HepG2 (cell line): ENCODE data around the gene LRRC15. TPM values are rescaled to one million over a fixed set of nuclear protein-coding genes. Genes with fewer than 3 reads are reported as not detected.
A peak's percentile ranks its signal among the peaks of the same experiment; 100 is the strongest.

ENCODE experiments used
- ATAC-seq: fragments of 200-7000 bp; cut with Tn5 transposase; 3 replicates; pipeline ENCODE4 v1.9.1; 2020; ENCODE audit warnings: mild to moderate bottlenecking, moderate library complexity
- BruUV-seq: library from RNA; stranded (reverse); fragments of 400-500 nt; replicated peaks from 2 replicates; lab custom pipeline; 2021; lab: Mats Ljungman, UMichigan
- CTCF ChIA-PET: fragments of 300-600 bp; formaldehyde crosslinking; extraction: SDS; loops from one replicate; lab custom pipeline; 2021; ENCODE audit warnings: low total read pairs, inconsistent platforms, low intra/inter-chr PET ratio; lab: Yijun Ruan, JAX
- POLR2A ChIA-PET: fragments of 350-600 bp; sonication (Branson Sonifier 250); formaldehyde crosslinking; loops from one replicate; lab custom pipeline; 2020; ENCODE audit warnings: antibody characterized with exemption, inconsistent platforms; lab: Yijun Ruan, JAX
- DNase-seq: peaks from one replicate; pipeline ENCODE4 v3.0.0-alpha.2; 2015; ENCODE audit warnings: low spot score
- FAIRE-seq: peaks from 3 replicates; lab custom pipeline; 2011; peaks lifted over from hg19 to GRCh38; lab: Jason Lieb, UNC
- H2AFZ ChIP-seq: one replicate; pipeline ENCODE4 v1.6.1; 2011; ENCODE audit warnings: low read length, inconsistent platforms
- H3K27ac ChIP-seq: fragments of 300-600 bp; 3 replicates; pipeline ENCODE4 v1.8.0; 2011; ENCODE audit warnings: mixed run types, mild to moderate bottlenecking, mixed read lengths, low read length, inconsistent platforms; ENCODE audit not compliant: insufficient read depth; ENCODE audit errors: extremely low read length
- H3K27me3 ChIP-seq, 2 experiments: fragments of 200-600 bp in 1 of 2; 2 replicates in 1 of 2; 3 replicates in 1 of 2; pipeline versions ENCODE4 v1.6.0 to v1.8.0; 2011; ENCODE audit warnings: low read length in 2 of 2, mild to moderate bottlenecking in 2 of 2, moderate library complexity in 2 of 2, inconsistent platforms in 1 of 2; ENCODE audit not compliant: insufficient read depth in 2 of 2, control insufficient read depth in 1 of 2
- H3K36me3 ChIP-seq, 2 experiments: fragments of 200-600 bp in 1 of 2; replicated peaks in 1 of 2; 2 replicates in 1 of 2; 3 replicates in 1 of 2; pipeline versions ENCODE4 v1.5.1 to v1.8.0; 2011; ENCODE audit warnings: low read length in 2 of 2, inconsistent platforms in 1 of 2; ENCODE audit not compliant: insufficient read depth in 2 of 2, control insufficient read depth in 1 of 2
- H3K4me1 ChIP-seq: 2 replicates; pipeline ENCODE4 v1.5.1; 2012; ENCODE audit warnings: low read length, inconsistent platforms; ENCODE audit not compliant: insufficient read depth
- H3K4me2 ChIP-seq: 2 replicates; pipeline ENCODE4 v1.6.0; 2011; ENCODE audit warnings: low read depth, low read length, inconsistent platforms
- H3K4me3 ChIP-seq, 3 experiments: fragments of 200-600 bp in 1 of 3; sonication (generic), shearing (Covaris generic) in 1 of 3; replicated peaks in 1 of 3; 2 replicates each; pipeline ENCODE4 v1.5.1; 2011 to 2016; ENCODE audit warnings: low read length in 3 of 3, inconsistent platforms in 2 of 3, low read depth in 2 of 3, mild to moderate bottlenecking in 2 of 3, control low read depth in 1 of 3, mixed read lengths in 1 of 3; ENCODE audit not compliant: insufficient read depth in 1 of 3
- H3K79me2 ChIP-seq: one replicate; pipeline ENCODE4 v1.6.1; 2011; ENCODE audit warnings: low read length, inconsistent platforms; ENCODE audit not compliant: insufficient read depth
- H3K9ac ChIP-seq: 2 replicates; pipeline ENCODE4 v1.6.0; 2011; ENCODE audit warnings: mild to moderate bottlenecking, low read depth, low read length, inconsistent platforms; ENCODE audit not compliant: insufficient read depth
- H3K9me3 ChIP-seq: 2 replicates; pipeline ENCODE4 v1.5.1; 2012; ENCODE audit warnings: mild to moderate bottlenecking, low read length
- H4K20me1 ChIP-seq: 2 replicates; pipeline ENCODE4 v1.6.0; 2011; ENCODE audit warnings: inconsistent platforms, mild to moderate bottlenecking, low read length, moderate library complexity; ENCODE audit not compliant: insufficient read depth
- MEIS2 ChIP-seq: sonication (generic); formaldehyde crosslinking; IDR thresholded peaks from 2 replicates; pipeline ENCODE4 v1.9.0; 2021; ENCODE audit warnings: mild to moderate bottlenecking, missing genetic modification reagents
- ZNF24 ChIP-seq: fragments of 450-650 bp; IDR thresholded peaks from 2 replicates; pipeline ENCODE4 v1.6.1; 2017; ENCODE audit warnings: antibody characterized with exemption, mild to moderate bottlenecking
- ZNF383 ChIP-seq: sonication (generic); formaldehyde crosslinking; IDR thresholded peaks from 2 replicates; pipeline ENCODE4 v1.4.0; 2020; ENCODE audit warnings: missing genetic modification reagents, mild to moderate bottlenecking, borderline replicate concordance
- WGBS: methylation state at CpG from one replicate; pipeline ENCODE4 v1.1.6; 2017; ENCODE audit warnings: low lambda C conversion rate; 5-methylcytosine and 5-hydroxymethylcytosine counted together
- in situ Hi-C: cut with HindIII; loops from 2 replicates; pipeline ENCODE4 v1.10.0; 2017; ENCODE audit warnings: low pct_unique_long_range_greater_than_20kb; ENCODE audit not compliant: extremely low pct_ligation_motif_present
- intact Hi-C: fragments of 100-400 bp; cut with micrococcal nuclease; formaldehyde crosslinking; loops from one replicate; pipeline ENCODE4 v1.10.0; 2022; ENCODE audit not compliant: unreplicated experiment
- polyA plus RNA-seq, 8 experiments: library from polyadenylated mRNA; depleted of rRNA in 3 of 8; stranded (reverse) in 7 of 8; unstranded in 1 of 8; fragments of >200 nt; fragmentation: Illumina TruSeq in 4 of 8; extraction: Trizol in 4 of 8; gene quantifications; 2 replicates each; pipeline versions ENCODE4 v1.2.1 to v1.2.3, GENCODE V29; 2011 to 2016; ENCODE audit warnings: low read depth in 4 of 8, missing spikeins in 1 of 8, mixed read lengths in 1 of 8; ENCODE audit not compliant: insufficient read depth in 1 of 8
- total RNA-seq, 5 experiments: library from RNA; depleted of rRNA; stranded (reverse); fragments of >200 nt; fragmentation: Illumina TruSeq; extraction: Trizol; gene quantifications; 2 replicates each; pipeline ENCODE4 v1.2.3, GENCODE V29; 2016; ENCODE audit warnings: low read depth in 1 of 5
- TF ChIP-seq, protein P1 (sequence below): sonication (generic); formaldehyde crosslinking; conservative IDR thresholded peaks from 2 replicates; pipeline ENCODE4 v1.8.0; 2022; ENCODE audit warnings: mild to moderate bottlenecking, moderate library complexity, missing genetic modification reagents
- TF ChIP-seq, protein P2 (sequence below): sonication (generic); formaldehyde crosslinking; IDR thresholded peaks from 2 replicates; pipeline ENCODE4 v1.4.0; 2020; ENCODE audit warnings: mild to moderate bottlenecking, missing genetic modification reagents
- TF ChIP-seq, protein P3 (sequence below): sonication (generic); formaldehyde crosslinking; IDR thresholded peaks from 2 replicates; pipeline ENCODE4 v1.4.0; 2020; ENCODE audit warnings: missing genetic modification reagents
- TF ChIP-seq, protein P4 (sequence below): fragments of 450-650 bp; IDR thresholded peaks from 2 replicates; pipeline ENCODE4 v1.6.1; 2016

Gene LRRC15
- total and polyA plus RNA-seq, 2 of the 13 experiments (the other 11 are each of a cell fraction or from before 2014, with no cell fraction given), result not detected

DNA sequence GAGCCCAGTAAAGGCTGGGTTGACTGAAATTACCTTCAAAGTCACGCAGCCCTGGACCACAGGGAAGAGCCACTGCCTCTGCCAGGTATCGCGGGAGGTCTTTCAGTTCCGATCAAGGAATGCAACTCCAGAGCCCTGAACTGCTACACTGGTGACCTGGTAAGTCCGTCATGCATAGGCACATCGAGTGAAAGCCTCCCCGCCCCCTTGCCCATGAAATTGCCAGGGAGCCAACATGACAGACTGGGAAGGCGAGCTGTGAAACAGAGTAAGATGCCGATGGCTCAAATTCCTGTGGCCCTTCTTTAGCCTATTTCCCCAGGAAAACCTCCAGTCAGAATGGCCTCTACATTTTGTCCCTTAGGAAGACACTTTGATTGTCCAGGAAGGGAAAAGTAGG lies 31.8 kb upstream of the LRRC15 start (continued):
- TF ChIP-seq, protein P1, sequence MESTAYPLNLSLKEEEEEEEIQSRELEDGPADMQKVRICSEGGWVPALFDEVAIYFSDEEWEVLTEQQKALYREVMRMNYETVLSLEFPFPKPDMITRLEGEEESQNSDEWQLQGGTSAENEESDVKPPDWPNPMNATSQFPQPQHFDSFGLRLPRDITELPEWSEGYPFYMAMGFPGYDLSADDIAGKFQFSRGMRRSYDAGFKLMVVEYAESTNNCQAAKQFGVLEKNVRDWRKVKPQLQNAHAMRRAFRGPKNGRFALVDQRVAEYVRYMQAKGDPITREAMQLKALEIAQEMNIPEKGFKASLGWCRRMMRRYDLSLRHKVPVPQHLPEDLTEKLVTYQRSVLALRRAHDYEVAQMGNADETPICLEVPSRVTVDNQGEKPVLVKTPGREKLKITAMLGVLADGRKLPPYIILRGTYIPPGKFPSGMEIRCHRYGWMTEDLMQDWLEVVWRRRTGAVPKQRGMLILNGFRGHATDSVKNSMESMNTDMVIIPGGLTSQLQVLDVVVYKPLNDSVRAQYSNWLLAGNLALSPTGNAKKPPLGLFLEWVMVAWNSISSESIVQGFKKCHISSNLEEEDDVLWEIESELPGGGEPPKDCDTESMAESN (CRISPR knock-in tag), result no peak
- TF ChIP-seq, all 625 proteins: peak for 0

DNA sequence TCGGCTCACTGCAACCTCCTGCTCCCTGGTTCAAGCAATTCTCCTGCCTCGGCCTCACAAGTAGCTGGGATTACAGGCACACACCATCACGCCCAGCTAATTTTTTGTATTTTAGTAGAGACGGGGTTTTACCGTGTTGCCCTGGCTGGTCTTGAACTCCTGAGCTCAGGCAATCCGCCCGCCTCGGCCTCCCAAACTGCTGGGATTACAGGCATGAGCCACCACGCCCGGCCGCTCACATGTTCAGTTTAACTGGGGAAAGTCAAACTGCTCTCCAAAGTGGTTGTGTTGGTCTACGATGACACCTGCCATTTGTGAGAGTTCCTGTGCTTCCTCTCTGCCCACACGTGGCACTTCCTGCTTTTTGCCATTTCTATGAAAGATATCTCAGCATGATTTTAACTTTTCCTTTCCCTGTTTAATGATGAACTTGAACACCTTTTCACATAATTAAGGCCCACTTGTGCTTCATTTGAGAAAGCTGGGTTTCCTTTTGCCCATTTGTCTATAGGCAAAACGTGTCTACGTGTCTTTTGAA lies 30.4 kb upstream of the LRRC15 start:
- Histone ChIP-seq H3K4me3 (no peak overlapping the region), H2AFZ (no peak overlapping the region), H4K20me1 (no peaks in the 10 kb centered on the region), H3K79me2 (no peaks in the 10 kb centered on the region), H3K4me1 (peaks cover 29% of the 10 kb centered on the region), H3K27me3 (0 out of 5 replicates have a peak, but pooled peaks cover 0 to 4% of the 10 kb centered on the region in 2 experiments), H3K9ac (no peak overlapping the region), H3K4me2 (no peak overlapping the region), H3K27ac (no peak overlapping the region), H3K9me3 (no peaks in the 10 kb centered on the region), H3K36me3 (peaks cover 0 to 6% of the 10 kb centered on the region in 2 experiments; a peak in 1 of 5 replicates)
- DNase-seq (no peak), ATAC-seq (no peak), FAIRE-seq (no peak)
- CTCF ChIA-PET, result no interaction called here
- in situ Hi-C loops, result loop anchor here (5.0 kb wide), 1 partner anchor 68 kb away; no protein-coding TSS in a partner anchor
- intact Hi-C loops, result loop anchor here (5.0 kb wide), 2 partner anchors 48 to 417 kb away; partner anchors contain the start of gene CPN2
- 82% methylated on average over 15 of the region's 15 CpGs for WGBS
- POLR2A ChIA-PET, result no interaction called here
- TF ChIP-seq MEIS2 (CRISPR knock-in tag), result no peak
- no peak for TF ChIP-seq ZNF24
- TF ChIP-seq, protein P2, sequence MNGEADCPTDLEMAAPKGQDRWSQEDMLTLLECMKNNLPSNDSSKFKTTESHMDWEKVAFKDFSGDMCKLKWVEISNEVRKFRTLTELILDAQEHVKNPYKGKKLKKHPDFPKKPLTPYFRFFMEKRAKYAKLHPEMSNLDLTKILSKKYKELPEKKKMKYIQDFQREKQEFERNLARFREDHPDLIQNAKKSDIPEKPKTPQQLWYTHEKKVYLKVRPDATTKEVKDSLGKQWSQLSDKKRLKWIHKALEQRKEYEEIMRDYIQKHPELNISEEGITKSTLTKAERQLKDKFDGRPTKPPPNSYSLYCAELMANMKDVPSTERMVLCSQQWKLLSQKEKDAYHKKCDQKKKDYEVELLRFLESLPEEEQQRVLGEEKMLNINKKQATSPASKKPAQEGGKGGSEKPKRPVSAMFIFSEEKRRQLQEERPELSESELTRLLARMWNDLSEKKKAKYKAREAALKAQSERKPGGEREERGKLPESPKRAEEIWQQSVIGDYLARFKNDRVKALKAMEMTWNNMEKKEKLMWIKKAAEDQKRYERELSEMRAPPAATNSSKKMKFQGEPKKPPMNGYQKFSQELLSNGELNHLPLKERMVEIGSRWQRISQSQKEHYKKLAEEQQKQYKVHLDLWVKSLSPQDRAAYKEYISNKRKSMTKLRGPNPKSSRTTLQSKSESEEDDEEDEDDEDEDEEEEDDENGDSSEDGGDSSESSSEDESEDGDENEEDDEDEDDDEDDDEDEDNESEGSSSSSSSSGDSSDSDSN (CRISPR knock-in tag), result no peak
- no peak for TF ChIP-seq ZNF383 (CRISPR knock-in tag)
- TF ChIP-seq, protein P3, sequence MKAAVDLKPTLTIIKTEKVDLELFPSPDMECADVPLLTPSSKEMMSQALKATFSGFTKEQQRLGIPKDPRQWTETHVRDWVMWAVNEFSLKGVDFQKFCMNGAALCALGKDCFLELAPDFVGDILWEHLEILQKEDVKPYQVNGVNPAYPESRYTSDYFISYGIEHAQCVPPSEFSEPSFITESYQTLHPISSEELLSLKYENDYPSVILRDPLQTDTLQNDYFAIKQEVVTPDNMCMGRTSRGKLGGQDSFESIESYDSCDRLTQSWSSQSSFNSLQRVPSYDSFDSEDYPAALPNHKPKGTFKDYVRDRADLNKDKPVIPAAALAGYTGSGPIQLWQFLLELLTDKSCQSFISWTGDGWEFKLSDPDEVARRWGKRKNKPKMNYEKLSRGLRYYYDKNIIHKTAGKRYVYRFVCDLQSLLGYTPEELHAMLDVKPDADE (CRISPR knock-in tag), result no peak
- TF ChIP-seq, protein P4, sequence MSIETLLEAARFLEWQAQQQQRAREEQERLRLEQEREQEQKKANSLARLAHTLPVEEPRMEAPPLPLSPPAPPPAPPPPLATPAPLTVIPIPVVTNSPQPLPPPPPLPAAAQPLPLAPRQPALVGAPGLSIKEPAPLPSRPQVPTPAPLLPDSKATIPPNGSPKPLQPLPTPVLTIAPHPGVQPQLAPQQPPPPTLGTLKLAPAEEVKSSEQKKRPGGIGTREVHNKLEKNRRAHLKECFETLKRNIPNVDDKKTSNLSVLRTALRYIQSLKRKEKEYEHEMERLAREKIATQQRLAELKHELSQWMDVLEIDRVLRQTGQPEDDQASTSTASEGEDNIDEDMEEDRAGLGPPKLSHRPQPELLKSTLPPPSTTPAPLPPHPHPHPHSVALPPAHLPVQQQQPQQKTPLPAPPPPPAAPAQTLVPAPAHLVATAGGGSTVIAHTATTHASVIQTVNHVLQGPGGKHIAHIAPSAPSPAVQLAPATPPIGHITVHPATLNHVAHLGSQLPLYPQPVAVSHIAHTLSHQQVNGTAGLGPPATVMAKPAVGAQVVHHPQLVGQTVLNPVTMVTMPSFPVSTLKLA, result peak; percentile 46
- BruUV-seq, result no TSS peak
